GM12878 (cell line): Measurements from ENCODE around the gene NFE2L2. TPM values are rescaled to one million over a fixed set of nuclear protein-coding genes. Genes with fewer than 3 reads are reported as not detected.

Source experiments
- ATAC-seq: fragments of 200-7000 bp; cut with Tn5 transposase; 3 replicates; pipeline ENCODE4 v1.9.1; 2020; ENCODE audit warnings: mild to moderate bottlenecking, moderate library complexity
- BruUV-seq: library from RNA; stranded (reverse); fragments of 400-500 nt; replicated peaks from 2 replicates; lab custom pipeline; 2021; lab: Mats Ljungman, UMichigan
- CTCF ChIA-PET: fragments of 300-600 bp; sonication (Branson Sonifier 250); formaldehyde crosslinking; extraction: SDS; loops from one replicate; lab custom pipeline; 2021; ENCODE audit warnings: inconsistent platforms; lab: Yijun Ruan, JAX
- POLR2A ChIA-PET: fragments of 350-600 bp; formaldehyde crosslinking; extraction: SDS; loops from one replicate; lab custom pipeline; 2021; ENCODE audit warnings: inconsistent platforms; lab: Charles Lee
- RAD21 ChIA-PET: fragments of 300-600 bp; sonication (Branson Sonifier 250); formaldehyde crosslinking; loops from one replicate; lab custom pipeline; 2023; ENCODE audit warnings: antibody characterized with exemption; ENCODE audit not compliant: unreplicated experiment; lab: Charles Lee
- SMC1A ChIA-PET: fragments of 300-600 bp; sonication (Branson Sonifier 250); formaldehyde crosslinking; loops from one replicate; lab custom pipeline; 2023; ENCODE audit not compliant: unreplicated experiment, uncharacterized antibody; lab: Charles Lee
- DNase-seq: peaks from one replicate; pipeline ENCODE4 v3.0.0-alpha.2; 2011; ENCODE audit warnings: low read depth, low spot score
- FAIRE-seq: peaks from 3 replicates; lab custom pipeline; 2011; peaks lifted over from hg19 to GRCh38; lab: Jason Lieb, UNC
- H2AFZ ChIP-seq: 2 replicates; pipeline ENCODE4 v1.6.0; 2011; ENCODE audit warnings: low read depth, low read length, control low read depth; ENCODE audit not compliant: control insufficient read depth
- H3K27ac ChIP-seq: 2 replicates; pipeline ENCODE4 v1.5.1; 2011; ENCODE audit warnings: control low read depth; ENCODE audit not compliant: control insufficient read depth, insufficient read depth
- H3K27me3 ChIP-seq, 2 experiments: replicated peaks in 1 of 2; 2 replicates each; pipeline versions ENCODE4 v1.6.0 to v1.6.1; 2011; ENCODE audit warnings: low read length in 1 of 2; ENCODE audit not compliant: control insufficient read depth in 2 of 2, insufficient read depth in 2 of 2
- H3K36me3 ChIP-seq, 2 experiments: 2 replicates each; pipeline ENCODE4 v1.5.1; 2011; ENCODE audit warnings: low read length in 1 of 2; ENCODE audit not compliant: control insufficient read depth in 2 of 2, insufficient read depth in 2 of 2
- H3K4me1 ChIP-seq: 2 replicates; pipeline ENCODE4 v1.6.1; 2011; ENCODE audit warnings: mild to moderate bottlenecking, low read length, moderate library complexity, mixed read lengths; ENCODE audit not compliant: control insufficient read depth, insufficient read depth
- H3K4me2 ChIP-seq: 2 replicates; pipeline ENCODE4 v1.6.0; 2011; ENCODE audit warnings: control low read depth; ENCODE audit not compliant: control insufficient read depth, insufficient read depth
- H3K4me3 ChIP-seq: fragments of 200-600 bp; sonication (generic); 2 replicates; pipeline ENCODE4 v1.5.1; 2016
- H3K79me2 ChIP-seq: 2 replicates; pipeline ENCODE4 v1.6.0; 2011; ENCODE audit warnings: low read length; ENCODE audit not compliant: control insufficient read depth, insufficient read depth
- H3K9ac ChIP-seq: 2 replicates; pipeline ENCODE4 v1.8.0; 2011; ENCODE audit warnings: low read length, control low read depth, mixed read lengths; ENCODE audit not compliant: control insufficient read depth, insufficient read depth
- H3K9me3 ChIP-seq: replicated peaks from 3 replicates; pipeline ENCODE4 v1.5.1; 2011; ENCODE audit warnings: mild to moderate bottlenecking, low read length; ENCODE audit not compliant: control insufficient read depth, insufficient read depth
- H4K20me1 ChIP-seq: 2 replicates; pipeline ENCODE4 v1.6.0; 2011; ENCODE audit not compliant: control insufficient read depth, insufficient read depth
- NFYA ChIP-seq: IDR thresholded peaks from 2 replicates; pipeline ENCODE4 v1.6.1; 2011; ENCODE audit warnings: low read depth, mild to moderate bottlenecking, low read length, improper control_type of control experiment, borderline replicate concordance
- SMAD5 ChIP-seq: IDR thresholded peaks from 2 replicates; pipeline ENCODE4 v1.6.1; 2016; ENCODE audit warnings: antibody characterized with exemption, low read depth
- STAT1 ChIP-seq: fragments of 450-650 bp; conservative IDR thresholded peaks from 2 replicates; pipeline ENCODE4 v1.6.1; 2014; ENCODE audit warnings: antibody characterized with exemption, mild to moderate bottlenecking
- TARDBP ChIP-seq: IDR thresholded peaks from 2 replicates; pipeline ENCODE4 v1.6.1; 2016; ENCODE audit warnings: borderline replicate concordance
- ZSCAN29 ChIP-seq: fragments of 450-650 bp; IDR thresholded peaks from 2 replicates; pipeline ENCODE4 v1.6.1; 2017; ENCODE audit warnings: mild to moderate bottlenecking, moderate library complexity
- WGBS: methylation state at CpG from one replicate; pipeline ENCODE4 v1.1.6; 2016; ENCODE audit warnings: low lambda C conversion rate; ENCODE audit not compliant: insufficient replicate concordance, insufficient coverage; ENCODE audit errors: missing lambda C conversion rate; 5-methylcytosine and 5-hydroxymethylcytosine counted together
- in situ Hi-C: fragments of 300-500 bp; cut with MboI; formaldehyde crosslinking; loops from 9 replicates; pipeline ENCODE4 v1.14.3; 2018; ENCODE audit warnings: mixed read lengths
- intact Hi-C: fragments of 100-400 bp; cut with micrococcal nuclease; formaldehyde crosslinking; loops from one replicate; pipeline ENCODE4 v1.14.2; 2022; ENCODE audit not compliant: unreplicated experiment
- polyA plus RNA-seq, 11 experiments: library from polyadenylated mRNA; depleted of rRNA in 4 of 11; unstranded in 6 of 11; stranded (reverse) in 5 of 11; fragments of >200 nt; fragmentation: Nextera tagmentation in 4 of 11; fragmentation: Illumina TruSeq in 1 of 11; extraction: Ambion mirVana in 4 of 11; extraction: Trizol in 1 of 11; gene quantifications; 1 replicate in 1 of 11; 2 replicates in 10 of 11; pipeline versions ENCODE4 v1.2.1 to v1.2.3, GENCODE V29; 2011 to 2016; ENCODE audit warnings: inconsistent platforms in 2 of 11, missing spikeins in 2 of 11, low read depth in 1 of 11
- total RNA-seq, 4 experiments: library from RNA; depleted of rRNA in 3 of 4; stranded (reverse); fragments of >200 nt in 3 of 4; fragmentation: Illumina TruSeq in 1 of 4; extraction: Trizol in 1 of 4; gene quantifications; 2 replicates each; pipeline versions ENCODE4 v1.2.1 to v1.2.3, GENCODE V29; 2013 to 2021
- TF ChIP-seq, protein P1 (sequence below): fragments of 450-650 bp; IDR thresholded peaks from 2 replicates; pipeline ENCODE4 v1.6.1; 2017; ENCODE audit warnings: borderline replicate concordance
- TF ChIP-seq, protein P2 (sequence below): IDR thresholded peaks from 2 replicates; pipeline ENCODE4 v1.6.1; 2011; ENCODE audit warnings: borderline replicate concordance, low read depth, mild to moderate bottlenecking, moderate library complexity, low read length; ENCODE audit not compliant: insufficient read depth, poor library complexity, severe bottlenecking
- TF ChIP-seq, protein P3 (sequence below): fragments of 450-650 bp; IDR thresholded peaks from 2 replicates; pipeline ENCODE4 v1.6.1; 2017; ENCODE audit warnings: low read depth, mild to moderate bottlenecking, moderate library complexity
- TF ChIP-seq, protein P4 (sequence below): IDR thresholded peaks from 2 replicates; pipeline ENCODE4 v1.6.1; 2012; ENCODE audit warnings: low read length, inconsistent platforms
- TF ChIP-seq, protein P5 (sequence below): fragments of 450-650 bp; IDR thresholded peaks from 2 replicates; pipeline ENCODE4 v1.6.1; 2017; ENCODE audit warnings: mild to moderate bottlenecking, low read depth, inconsistent platforms; ENCODE audit not compliant: poor library complexity, severe bottlenecking
- TF ChIP-seq, protein P6 (sequence below): fragments of 450-650 bp; IDR thresholded peaks from 2 replicates; pipeline ENCODE4 v1.6.1; 2016; ENCODE audit warnings: mild to moderate bottlenecking

NFE2L2 gene
- total and polyA plus RNA-seq, 10 of the 15 experiments (the other 5 are each of a cell fraction or from before 2014, with no cell fraction given) = 18.4 to 69.8 (median 37.1) TPM

DNA sequence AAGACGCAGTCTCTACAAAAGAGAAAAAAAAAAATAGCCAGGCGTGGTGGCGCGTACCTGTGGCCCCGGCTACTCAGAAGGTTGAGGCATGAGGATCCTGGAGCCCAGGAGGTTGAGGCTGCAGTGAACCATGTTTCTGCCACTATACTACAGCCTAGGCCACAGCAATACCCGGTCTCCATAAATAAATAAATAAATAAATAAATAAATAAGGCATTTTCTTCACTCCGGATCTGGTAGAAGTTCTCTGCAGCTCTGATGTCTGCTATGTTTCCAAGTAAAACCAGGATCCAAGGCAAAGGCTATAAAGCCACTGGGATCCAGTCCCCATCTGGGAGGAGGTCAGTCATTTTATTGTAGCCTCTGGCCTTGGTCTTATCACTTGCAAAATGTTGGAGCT is 15.5 kb downstream of the NFE2L2 start:
- ChIA-PET RAD21 (no interaction called here), CTCF (interaction anchor here (1.4 to 2.2 kb wide), 2 partner anchors 9 to 11 kb away, joined by 4 read pairs; no protein-coding TSS in a partner anchor), POLR2A (no interaction called here), SMC1A (interaction anchor here (0.9 to 3.5 kb wide), 4 partner anchors 10 to 85 kb away, joined by 4 to 7 read pairs (median 6); no protein-coding TSS in a partner anchor)
- Histone ChIP-seq H3K79me2 (peaks cover 82% of the 10 kb centered on the region), H3K27me3 (no peaks in the 10 kb centered on the region), H3K27ac (no peak overlapping the region), H3K9me3 (no peaks in the 10 kb centered on the region), H2AFZ (no peak overlapping the region), H3K4me3 (no peak overlapping the region), H3K4me1 (no peaks in the 10 kb centered on the region), H3K9ac (no peak overlapping the region), H4K20me1 (peaks cover 7% of the 10 kb centered on the region), H3K4me2 (no peak overlapping the region), H3K36me3 (peaks cover 0 to 8% of the 10 kb centered on the region in 2 experiments; a peak in 2 of 4 replicates)
- intact Hi-C loops = no loop called here
- in situ Hi-C loops = no loop called here
- DNase-seq (no peak), ATAC-seq (no peak), FAIRE-seq (no peak)
- WGBS = 96% methylated on average over 7 of the region's 7 CpGs
- TF ChIP-seq STAT1 (no peak), ZSCAN29 (no peak), NFYA (no peak), SMAD5 (no peak), TARDBP (no peak)
- TF ChIP-seq, protein P1, sequence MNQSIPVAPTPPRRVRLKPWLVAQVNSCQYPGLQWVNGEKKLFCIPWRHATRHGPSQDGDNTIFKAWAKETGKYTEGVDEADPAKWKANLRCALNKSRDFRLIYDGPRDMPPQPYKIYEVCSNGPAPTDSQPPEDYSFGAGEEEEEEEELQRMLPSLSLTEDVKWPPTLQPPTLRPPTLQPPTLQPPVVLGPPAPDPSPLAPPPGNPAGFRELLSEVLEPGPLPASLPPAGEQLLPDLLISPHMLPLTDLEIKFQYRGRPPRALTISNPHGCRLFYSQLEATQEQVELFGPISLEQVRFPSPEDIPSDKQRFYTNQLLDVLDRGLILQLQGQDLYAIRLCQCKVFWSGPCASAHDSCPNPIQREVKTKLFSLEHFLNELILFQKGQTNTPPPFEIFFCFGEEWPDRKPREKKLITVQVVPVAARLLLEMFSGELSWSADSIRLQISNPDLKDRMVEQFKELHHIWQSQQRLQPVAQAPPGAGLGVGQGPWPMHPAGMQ = no peak
- TF ChIP-seq, protein P2, sequence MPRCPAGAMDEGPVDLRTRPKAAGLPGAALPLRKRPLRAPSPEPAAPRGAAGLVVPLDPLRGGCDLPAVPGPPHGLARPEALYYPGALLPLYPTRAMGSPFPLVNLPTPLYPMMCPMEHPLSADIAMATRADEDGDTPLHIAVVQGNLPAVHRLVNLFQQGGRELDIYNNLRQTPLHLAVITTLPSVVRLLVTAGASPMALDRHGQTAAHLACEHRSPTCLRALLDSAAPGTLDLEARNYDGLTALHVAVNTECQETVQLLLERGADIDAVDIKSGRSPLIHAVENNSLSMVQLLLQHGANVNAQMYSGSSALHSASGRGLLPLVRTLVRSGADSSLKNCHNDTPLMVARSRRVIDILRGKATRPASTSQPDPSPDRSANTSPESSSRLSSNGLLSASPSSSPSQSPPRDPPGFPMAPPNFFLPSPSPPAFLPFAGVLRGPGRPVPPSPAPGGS = no peak
- TF ChIP-seq, protein P3, sequence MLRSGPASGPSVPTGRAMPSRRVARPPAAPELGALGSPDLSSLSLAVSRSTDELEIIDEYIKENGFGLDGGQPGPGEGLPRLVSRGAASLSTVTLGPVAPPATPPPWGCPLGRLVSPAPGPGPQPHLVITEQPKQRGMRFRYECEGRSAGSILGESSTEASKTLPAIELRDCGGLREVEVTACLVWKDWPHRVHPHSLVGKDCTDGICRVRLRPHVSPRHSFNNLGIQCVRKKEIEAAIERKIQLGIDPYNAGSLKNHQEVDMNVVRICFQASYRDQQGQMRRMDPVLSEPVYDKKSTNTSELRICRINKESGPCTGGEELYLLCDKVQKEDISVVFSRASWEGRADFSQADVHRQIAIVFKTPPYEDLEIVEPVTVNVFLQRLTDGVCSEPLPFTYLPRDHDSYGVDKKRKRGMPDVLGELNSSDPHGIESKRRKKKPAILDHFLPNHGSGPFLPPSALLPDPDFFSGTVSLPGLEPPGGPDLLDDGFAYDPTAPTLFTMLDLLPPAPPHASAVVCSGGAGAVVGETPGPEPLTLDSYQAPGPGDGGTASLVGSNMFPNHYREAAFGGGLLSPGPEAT = no peak
- TF ChIP-seq, protein P4, sequence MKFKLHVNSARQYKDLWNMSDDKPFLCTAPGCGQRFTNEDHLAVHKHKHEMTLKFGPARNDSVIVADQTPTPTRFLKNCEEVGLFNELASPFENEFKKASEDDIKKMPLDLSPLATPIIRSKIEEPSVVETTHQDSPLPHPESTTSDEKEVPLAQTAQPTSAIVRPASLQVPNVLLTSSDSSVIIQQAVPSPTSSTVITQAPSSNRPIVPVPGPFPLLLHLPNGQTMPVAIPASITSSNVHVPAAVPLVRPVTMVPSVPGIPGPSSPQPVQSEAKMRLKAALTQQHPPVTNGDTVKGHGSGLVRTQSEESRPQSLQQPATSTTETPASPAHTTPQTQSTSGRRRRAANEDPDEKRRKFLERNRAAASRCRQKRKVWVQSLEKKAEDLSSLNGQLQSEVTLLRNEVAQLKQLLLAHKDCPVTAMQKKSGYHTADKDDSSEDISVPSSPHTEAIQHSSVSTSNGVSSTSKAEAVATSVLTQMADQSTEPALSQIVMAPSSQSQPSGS = no peak
- TF ChIP-seq, protein P5, sequence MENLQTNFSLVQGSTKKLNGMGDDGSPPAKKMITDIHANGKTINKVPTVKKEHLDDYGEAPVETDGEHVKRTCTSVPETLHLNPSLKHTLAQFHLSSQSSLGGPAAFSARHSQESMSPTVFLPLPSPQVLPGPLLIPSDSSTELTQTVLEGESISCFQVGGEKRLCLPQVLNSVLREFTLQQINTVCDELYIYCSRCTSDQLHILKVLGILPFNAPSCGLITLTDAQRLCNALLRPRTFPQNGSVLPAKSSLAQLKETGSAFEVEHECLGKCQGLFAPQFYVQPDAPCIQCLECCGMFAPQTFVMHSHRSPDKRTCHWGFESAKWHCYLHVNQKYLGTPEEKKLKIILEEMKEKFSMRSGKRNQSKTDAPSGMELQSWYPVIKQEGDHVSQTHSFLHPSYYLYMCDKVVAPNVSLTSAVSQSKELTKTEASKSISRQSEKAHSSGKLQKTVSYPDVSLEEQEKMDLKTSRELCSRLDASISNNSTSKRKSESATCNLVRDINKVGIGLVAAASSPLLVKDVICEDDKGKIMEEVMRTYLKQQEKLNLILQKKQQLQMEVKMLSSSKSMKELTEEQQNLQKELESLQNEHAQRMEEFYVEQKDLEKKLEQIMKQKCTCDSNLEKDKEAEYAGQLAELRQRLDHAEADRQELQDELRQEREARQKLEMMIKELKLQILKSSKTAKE = no peak
- TF ChIP-seq, protein P6, sequence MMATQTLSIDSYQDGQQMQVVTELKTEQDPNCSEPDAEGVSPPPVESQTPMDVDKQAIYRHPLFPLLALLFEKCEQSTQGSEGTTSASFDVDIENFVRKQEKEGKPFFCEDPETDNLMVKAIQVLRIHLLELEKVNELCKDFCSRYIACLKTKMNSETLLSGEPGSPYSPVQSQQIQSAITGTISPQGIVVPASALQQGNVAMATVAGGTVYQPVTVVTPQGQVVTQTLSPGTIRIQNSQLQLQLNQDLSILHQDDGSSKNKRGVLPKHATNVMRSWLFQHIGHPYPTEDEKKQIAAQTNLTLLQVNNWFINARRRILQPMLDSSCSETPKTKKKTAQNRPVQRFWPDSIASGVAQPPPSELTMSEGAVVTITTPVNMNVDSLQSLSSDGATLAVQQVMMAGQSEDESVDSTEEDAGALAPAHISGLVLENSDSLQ = no peak
- BruUV-seq = no TSS peak
